Measurements from ENCODE around the gene WDR43.

The WDR43 gene, protein sequence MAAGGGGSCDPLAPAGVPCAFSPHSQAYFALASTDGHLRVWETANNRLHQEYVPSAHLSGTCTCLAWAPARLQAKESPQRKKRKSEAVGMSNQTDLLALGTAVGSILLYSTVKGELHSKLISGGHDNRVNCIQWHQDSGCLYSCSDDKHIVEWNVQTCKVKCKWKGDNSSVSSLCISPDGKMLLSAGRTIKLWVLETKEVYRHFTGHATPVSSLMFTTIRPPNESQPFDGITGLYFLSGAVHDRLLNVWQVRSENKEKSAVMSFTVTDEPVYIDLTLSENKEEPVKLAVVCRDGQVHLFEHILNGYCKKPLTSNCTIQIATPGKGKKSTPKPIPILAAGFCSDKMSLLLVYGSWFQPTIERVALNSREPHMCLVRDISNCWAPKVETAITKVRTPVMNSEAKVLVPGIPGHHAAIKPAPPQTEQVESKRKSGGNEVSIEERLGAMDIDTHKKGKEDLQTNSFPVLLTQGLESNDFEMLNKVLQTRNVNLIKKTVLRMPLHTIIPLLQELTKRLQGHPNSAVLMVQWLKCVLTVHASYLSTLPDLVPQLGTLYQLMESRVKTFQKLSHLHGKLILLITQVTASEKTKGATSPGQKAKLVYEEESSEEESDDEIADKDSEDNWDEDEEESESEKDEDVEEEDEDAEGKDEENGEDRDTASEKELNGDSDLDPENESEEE

DNA sequence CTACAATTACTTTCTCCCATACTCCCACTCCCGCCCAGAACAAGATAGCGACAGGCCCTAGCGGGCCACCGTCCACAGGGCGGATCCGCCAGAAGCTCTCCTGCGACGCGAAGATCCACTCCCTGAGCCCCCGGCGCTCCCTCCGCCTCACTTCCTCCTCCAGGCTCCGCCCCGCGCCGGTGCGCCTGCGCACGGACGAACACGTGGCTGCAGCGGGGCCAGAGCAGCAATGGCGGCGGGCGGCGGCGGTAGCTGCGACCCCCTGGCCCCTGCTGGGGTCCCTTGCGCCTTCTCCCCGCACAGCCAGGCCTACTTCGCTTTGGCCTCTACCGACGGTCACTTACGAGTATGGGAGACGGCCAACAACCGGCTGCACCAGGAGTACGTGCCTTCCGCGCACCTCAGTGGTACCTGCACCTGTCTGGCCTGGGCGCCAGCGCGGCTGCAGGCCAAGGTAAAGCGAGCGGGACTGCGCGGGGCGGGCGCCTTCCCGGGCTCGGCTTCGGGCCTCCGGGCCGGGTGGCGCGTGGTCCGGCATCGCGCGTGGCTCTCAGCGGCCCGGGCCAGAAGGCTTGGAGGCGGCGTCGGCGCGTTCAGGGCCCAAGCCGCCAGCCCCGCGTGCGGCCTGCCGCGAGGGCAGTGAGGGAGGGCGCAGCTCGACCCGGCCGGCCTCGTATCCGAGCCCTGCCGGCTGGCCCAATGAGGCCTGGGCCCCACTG lies at the start of gene WDR43:
Gene WDR43, plus strand, starts transcription at position 198 of the 719 bp plus-strand sequence. Its CDS starts 32 bp downstream, at position 230.
- no peak for TF ChIP-seq ZNF274 (IDR thresholded peaks at IDR 0.05; ENCODE audit: low read depth, low read length)
- H3K4me3 ChIP-seq (ENCODE audit: low read length) = peak within 1 kb of the TSS; percentile 97

DNA sequence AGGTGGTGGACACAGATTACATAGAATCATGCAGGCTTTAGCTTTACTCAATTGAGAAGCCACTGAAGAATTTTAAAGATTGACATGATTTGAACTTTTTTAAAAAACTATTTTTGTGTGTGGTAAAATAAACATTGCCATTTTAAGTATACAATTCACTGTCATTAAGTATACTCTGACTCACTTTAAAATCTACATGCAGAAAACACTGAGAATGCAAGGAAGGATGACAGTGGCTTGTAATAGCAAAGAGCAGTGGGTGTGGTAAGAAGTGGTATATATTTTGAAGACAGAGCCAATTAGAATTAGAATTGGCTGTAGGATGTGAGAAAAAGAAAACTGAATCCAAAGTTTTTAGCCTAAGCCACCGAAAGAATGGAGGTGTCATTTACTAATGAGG lies 39.3 kb upstream of the WDR43 start:
- TF ChIP-seq ZNF274 (IDR thresholded peaks at IDR 0.05; ENCODE audit: low read depth, low read length) = no peak
- no peak overlapping the region for H3K4me3 ChIP-seq (ENCODE audit: low read length)

DNA sequence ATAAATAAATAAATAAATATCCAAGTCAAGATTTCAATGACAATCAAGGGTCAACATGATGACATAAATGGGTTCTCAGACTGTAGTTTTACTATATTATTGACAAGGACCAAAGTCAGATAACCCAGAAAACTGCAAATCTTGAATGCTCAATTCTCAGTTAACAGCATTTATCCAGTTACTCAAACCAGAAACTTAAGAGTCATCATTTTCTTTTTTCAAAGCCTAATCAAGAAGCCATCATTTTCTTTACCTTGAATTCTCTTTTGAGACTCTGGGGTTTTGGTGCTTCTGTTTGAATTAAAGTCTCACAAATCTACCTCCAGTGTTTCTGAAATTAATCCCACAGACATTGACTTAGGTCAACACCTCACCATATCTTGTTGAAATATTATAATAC lies 38.5 kb upstream of the WDR43 start:
- no peak overlapping the region for H3K4me3 ChIP-seq (ENCODE audit: low read length)
- no peak for TF ChIP-seq ZNF274 (IDR thresholded peaks at IDR 0.05; ENCODE audit: low read depth, low read length)

DNA sequence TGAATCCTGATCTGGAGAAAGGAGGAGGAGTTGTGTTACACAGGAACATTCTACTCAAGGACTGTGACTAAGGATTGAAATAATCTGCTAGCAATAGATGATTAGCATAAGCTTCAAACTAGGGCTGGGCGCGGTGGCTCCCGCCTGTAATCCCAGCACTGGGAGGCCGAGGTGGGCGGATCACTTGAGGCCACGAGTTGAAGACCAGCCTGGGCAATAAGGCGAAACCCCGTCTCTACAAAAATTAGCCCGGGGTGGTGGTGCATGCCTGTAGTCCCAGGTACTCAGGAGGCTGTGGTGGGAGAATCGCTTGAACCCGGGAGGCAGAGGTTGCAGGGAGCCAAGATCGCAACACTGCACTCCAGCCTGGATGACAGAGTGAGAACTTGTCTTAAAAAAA lies 25.9 kb upstream of the WDR43 start:
- no peak for TF ChIP-seq ZNF274 (IDR thresholded peaks at IDR 0.05; ENCODE audit: low read depth, low read length)
- peak overlapping the region; percentile 90 for H3K4me3 ChIP-seq (ENCODE audit: low read length)

DNA sequence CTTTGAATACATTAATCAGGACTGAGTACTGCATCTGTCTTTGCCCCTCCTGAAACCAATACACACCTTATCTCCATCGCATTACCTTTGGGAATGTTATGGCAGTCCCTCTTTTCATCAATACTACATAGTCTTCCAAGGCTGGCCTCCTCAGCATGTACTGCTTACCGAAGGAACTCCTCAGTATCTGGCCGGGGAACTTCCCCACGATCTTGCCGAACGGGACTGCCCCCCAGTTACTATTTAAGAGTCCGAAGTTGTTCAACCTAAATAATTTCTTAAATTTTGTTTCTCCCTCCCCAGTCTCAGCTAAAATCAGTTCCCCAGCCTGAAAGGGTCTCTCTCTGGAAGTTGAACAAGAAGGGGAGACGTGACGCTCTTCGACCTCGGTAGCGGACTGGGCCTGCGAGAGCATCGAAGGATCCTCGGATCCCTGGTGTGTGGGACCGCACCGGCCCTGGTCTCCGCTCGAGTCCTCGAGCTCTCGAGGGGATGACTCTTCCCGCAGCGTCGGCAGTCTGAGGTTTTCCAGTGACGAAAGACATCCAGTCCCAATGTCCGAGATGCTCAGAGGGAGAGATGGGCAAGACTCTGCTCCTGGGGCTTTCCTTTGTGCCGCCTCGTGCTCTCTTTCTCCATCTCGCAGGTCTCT lies 24.8 kb upstream of the WDR43 start:
- TF ChIP-seq ZNF274 (IDR thresholded peaks at IDR 0.05; ENCODE audit: low read depth, low read length) = no peak
- H3K4me3 ChIP-seq (ENCODE audit: low read length) = peak overlapping the region; percentile 90

DNA sequence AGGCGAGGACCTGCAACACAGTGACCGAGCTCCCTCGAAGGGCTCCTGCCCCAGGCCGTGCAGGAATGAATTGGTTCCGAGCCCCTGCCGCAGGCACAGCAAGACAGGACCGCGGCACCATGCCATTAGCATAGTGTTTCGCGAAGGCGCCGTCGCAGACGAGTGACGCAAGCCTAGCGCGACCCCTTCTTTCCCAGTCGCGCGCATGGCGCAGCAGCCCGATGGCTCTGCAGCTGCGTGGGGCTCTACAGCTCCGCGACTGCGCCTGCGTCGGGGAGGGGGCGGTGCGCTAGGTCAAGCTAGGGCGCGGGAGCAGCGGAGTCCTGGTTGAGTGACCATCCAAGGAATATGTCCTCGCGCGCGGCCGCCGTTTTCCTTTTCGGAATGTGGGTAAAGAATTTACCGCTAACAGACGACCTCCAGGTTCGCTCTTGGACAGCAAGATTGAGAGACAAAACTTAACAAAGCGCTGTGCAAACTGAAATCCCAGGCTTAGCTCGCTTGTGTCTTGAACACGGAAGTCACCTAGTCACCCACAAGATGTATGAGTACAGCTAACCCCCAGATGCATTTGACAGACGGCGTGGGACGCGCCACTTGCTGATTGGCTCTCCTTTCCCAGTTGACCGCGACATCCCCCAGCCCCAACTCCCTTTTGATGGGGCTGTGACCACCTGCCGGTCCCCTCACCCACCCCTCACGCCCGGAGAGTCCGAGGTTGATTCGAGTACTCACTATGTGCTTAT lies 24.1 kb upstream of the WDR43 start, which contains the start of gene TRMT61B:
Gene TRMT61B, minus strand, starts transcription at position 164 of the 746 bp plus-strand sequence. Its CDS starts 32 bp downstream, at position 132.
- TF ChIP-seq ZNF274 (IDR thresholded peaks at IDR 0.05; ENCODE audit: low read depth, low read length) = no peak
- H3K4me3 ChIP-seq (ENCODE audit: low read length) = peak within 1 kb of the TSS; percentile 90

DNA sequence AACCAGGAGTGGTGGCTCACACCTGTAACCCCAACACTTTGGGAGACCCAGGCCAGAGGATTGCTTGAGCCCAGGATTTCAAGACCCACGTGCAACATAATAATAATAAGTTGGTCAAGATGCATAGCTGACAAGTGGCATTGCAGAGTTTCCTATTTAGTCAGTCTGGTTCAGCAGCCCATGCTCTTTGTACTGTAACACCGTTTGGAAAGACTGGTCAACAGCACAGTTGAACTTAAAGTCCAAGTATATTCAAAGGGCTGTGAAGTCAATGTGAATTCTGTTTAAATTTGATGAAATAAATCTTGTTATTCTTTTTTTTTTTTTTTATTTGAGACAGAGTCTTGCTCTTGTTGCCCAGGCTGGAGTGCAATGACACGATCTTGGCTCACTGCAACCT lies 22.8 kb upstream of the WDR43 start:
- no peak overlapping the region for H3K4me3 ChIP-seq (ENCODE audit: low read length)
- TF ChIP-seq ZNF274 (IDR thresholded peaks at IDR 0.05; ENCODE audit: low read depth, low read length) = no peak

DNA sequence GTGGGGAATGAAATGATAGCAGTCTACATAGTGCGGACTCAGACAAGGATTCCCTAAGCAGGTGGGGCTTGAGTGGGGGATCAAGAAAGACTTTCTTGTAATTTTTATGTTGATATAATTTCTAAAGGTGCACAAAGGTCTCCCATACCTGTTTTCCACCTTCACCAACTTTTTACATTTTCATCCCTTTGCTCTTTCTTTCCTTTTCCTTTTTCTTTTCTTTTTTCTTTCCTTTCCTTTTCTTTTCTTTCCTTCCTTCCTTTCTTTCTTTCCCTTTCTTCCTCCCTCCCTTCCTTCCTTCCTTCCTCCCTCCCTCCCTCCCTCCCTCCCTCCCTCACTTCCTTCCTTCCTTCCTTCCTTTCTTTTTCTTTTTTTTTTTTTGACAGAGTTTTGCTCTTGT lies 14.3 kb upstream of the WDR43 start:
- no peak for TF ChIP-seq ZNF274 (IDR thresholded peaks at IDR 0.05; ENCODE audit: low read depth, low read length)
- H3K4me3 ChIP-seq (ENCODE audit: low read length) = no peak overlapping the region

DNA sequence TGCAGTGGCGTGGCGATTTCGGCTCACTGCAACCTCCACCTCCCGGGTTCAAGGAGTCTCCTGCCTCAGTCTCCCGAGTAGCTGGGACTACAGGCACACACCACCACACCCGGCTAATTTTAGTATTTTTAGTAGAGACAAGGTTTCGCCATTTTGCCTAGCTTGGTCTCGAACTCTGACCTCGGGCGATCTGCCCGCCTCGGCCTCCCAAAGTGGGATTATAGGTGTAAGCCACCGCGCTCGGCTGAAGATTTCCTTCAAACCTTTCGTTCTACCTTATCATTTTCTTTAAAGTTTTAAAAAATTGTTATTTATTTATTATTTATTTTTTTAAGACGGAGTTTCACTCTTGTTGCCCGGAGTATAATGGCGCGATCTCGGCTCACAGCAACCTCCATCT lies 979 bp upstream of the WDR43 start:
- TF ChIP-seq ZNF274 (IDR thresholded peaks at IDR 0.05; ENCODE audit: low read depth, low read length) = no peak
- H3K4me3 ChIP-seq (ENCODE audit: low read length) = peak overlapping the region; percentile 73; the same call in 1 of the 2 replicates

DNA sequence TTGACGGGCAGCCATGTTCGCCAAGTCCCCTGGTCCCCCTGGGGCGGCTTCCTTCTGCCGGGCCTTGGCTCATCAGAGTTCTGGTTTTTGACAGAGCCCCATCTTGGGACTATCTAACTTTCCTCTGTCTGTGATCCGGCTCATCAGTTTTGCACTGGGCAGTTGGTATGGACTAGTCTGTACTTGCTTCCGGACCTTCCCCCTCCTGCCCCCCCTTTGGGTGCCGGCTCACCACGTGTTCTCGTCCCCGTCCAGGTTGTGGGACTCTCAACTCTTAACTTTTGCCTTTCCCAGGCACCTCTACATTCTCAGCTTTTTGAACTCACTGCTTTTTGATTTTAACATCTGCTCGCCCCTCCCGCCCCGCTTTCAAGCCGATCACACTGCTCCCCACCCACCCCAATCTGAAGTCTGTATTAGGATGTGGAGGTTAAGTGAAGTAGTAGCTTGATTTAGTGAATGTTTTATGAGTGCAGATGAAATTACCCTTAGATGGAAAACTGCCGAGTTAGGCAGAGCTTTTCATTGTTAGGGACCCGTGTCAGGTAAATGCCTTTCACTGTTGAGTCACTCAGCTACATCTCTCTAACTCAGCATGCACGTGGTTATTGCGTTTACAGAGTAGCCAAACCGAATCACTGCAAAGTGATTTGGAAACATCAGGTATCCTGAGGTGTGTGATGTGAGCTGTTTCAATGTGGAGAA lies 874 bp downstream of the WDR43 start:
- TF ChIP-seq ZNF274 (IDR thresholded peaks at IDR 0.05; ENCODE audit: low read depth, low read length) = no peak
- peak overlapping the region; percentile 97 for H3K4me3 ChIP-seq (ENCODE audit: low read length)

DNA sequence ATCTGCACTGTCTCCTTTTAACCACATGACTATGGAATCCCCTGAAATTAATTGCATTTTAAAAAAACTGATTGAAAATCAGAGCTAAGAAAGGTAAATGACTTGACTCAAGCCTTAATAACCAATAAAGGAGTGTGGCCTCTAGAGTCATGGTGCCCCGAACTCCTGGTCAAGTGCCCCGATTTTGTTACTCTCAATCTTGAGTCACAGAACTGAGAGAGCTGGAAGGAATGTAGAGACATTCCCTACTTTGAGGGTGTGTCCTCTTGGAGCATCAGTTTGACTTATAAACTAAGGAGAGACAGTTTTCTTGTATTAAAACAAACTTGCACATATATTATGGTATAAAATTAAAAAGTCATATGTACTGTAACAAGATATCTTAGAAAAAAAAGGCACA lies 2.4 kb downstream of the WDR43 start:
- peak overlapping the region; percentile 97 for H3K4me3 ChIP-seq (ENCODE audit: low read length)
- no peak for TF ChIP-seq ZNF274 (IDR thresholded peaks at IDR 0.05; ENCODE audit: low read depth, low read length)

DNA sequence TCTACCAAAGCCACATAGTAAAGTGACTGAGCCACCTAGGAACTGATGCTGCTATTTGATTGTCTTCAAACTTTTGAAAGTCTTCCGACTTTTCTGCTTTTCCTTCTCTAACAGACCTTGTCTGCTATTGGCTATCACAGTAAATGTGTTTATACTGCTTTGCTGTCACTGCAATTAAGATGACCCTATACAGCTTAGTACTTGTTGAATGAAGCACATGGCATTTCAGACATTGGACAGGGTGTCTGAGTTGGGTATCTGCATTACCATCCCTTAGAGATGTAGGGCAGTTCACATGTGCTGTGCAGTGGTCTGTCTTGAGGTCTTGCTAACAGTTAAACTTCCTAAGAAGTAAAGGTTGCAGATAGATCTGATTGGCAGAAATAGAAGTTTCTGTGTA lies 3.6 kb downstream of the WDR43 start:
- H3K4me3 ChIP-seq (ENCODE audit: low read length) = no peak overlapping the region; the same call in 1 of the 2 replicates
- no peak for TF ChIP-seq ZNF274 (IDR thresholded peaks at IDR 0.05; ENCODE audit: low read depth, low read length)

DNA sequence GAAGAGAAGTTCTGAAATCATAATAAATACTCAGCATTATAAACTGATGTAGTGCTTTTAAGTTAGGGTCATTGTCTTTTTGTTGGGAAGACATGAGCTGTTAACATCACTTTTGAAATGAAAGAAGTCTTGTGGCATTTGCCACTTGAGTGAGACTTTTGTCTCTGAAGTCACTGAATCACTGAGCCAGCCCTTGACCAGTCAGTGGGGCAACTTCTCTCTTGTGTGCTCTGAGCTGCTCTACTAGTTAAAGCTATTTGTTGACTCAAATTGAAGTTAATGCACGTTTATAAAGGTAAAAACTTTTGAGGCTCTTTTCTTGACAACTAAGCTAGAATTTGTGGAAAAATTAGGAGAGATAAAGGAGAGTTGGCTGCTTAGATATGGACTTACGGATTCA lies 6.7 kb downstream of the WDR43 start:
- no peak for TF ChIP-seq ZNF274 (IDR thresholded peaks at IDR 0.05; ENCODE audit: low read depth, low read length)
- no peak overlapping the region for H3K4me3 ChIP-seq (ENCODE audit: low read length)
